ENCODE measurements around the gene PPP2R5D.

DNA sequence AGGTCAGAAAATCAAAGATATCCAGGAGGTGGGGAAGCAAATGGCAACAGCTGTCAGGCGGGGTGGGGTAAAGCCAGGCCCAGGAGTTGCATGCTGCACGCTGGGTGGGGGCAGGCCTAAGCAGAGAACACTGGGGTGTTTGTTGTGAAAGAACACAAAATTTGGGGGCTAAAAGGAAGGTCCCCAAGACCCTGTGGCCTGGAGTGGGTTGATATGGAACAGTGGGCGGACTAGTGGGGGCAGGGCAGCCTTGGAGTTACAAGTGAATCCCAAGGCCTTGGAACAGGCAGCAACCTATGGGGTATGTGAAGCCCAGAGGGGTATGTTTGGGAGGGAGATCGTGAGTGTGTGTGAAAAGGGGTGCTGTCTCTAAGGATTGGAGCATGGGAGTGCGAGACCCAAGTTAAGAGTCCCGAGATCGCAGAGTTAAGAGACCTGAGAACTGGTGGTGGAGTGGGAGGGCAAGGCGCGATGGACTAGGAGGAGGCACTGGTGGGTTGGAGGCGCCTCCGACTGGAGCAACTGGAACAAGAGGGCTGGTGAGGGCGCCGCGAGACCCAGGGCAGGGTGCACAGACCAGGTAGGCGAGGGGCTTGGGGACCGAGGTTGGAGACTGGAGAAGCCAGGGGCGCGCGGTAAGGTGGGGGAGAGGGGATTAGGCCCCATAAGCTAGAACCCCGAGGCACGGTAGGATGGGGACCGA, 68.6 kb downstream of the PPP2R5D start:
- TF ChIP-seq, protein P1, sequence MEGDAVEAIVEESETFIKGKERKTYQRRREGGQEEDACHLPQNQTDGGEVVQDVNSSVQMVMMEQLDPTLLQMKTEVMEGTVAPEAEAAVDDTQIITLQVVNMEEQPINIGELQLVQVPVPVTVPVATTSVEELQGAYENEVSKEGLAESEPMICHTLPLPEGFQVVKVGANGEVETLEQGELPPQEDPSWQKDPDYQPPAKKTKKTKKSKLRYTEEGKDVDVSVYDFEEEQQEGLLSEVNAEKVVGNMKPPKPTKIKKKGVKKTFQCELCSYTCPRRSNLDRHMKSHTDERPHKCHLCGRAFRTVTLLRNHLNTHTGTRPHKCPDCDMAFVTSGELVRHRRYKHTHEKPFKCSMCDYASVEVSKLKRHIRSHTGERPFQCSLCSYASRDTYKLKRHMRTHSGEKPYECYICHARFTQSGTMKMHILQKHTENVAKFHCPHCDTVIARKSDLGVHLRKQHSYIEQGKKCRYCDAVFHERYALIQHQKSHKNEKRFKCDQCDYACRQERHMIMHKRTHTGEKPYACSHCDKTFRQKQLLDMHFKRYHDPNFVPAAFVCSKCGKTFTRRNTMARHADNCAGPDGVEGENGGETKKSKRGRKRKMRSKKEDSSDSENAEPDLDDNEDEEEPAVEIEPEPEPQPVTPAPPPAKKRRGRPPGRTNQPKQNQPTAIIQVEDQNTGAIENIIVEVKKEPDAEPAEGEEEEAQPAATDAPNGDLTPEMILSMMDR (IDR thresholded peaks at IDR 0.05 in 4 of 5, conservative IDR thresholded peaks at IDR 0.05 in 1 of 5): no peak
- no peak for TF ChIP-seq POLR2A (IDR thresholded peaks at IDR 0.05)

All from gastrocnemius medialis (tissue), 4 donors.